ENCODE data around the gene CACNB4. TPM values are rescaled to one million over a fixed set of nuclear protein-coding genes. Genes with fewer than 3 reads are reported as not detected.

Gene CACNB4
- total RNA-seq, 2 donors from 2014 or later, result 15.4 to 40.6 TPM

- intact Hi-C loops (cut with DNase I), result no loop called here
- H3K27me3 ChIP-seq (replicated peaks; ENCODE audit: insufficient read depth), result no peaks in the 10 kb centered on the region
These were observed 107.8 kb downstream of the CACNB4 start for GRCh38 chr2:151991010-151991409.

GRCh38 chr2:151989378-151989777 is 109.5 kb downstream of the CACNB4 start:
- Histone ChIP-seq H3K36me3 (no peaks in the 10 kb centered on the region), H3K27me3 (replicated peaks; ENCODE audit: insufficient read depth) (no peaks in the 10 kb centered on the region), H3K9me3 (no peaks in the 10 kb centered on the region), H3K4me1 (replicated peaks) (no peaks in the 10 kb centered on the region), H3K4me3 (no peak overlapping the region), H3K27ac (no peak overlapping the region)
- no peak for DNase-seq (ENCODE audit: low spot score)
- TF ChIP-seq CTCF (IDR thresholded peaks at IDR 0.05), result no peak
- no peak for TF ChIP-seq POLR2A (IDR thresholded peaks at IDR 0.05)
- intact Hi-C loops (cut with DNase I), result no loop called here
- 85% methylated on average over 3 of the region's 3 CpGs for WGBS

More at GRCh38 chr2:151991010-151991409, 107.8 kb downstream of the CACNB4 start:
- TF ChIP-seq POLR2A (IDR thresholded peaks at IDR 0.05) (no peak), CTCF (IDR thresholded peaks at IDR 0.05) (no peak), POLR2AphosphoS5 (IDR thresholded peaks at IDR 0.05) (no peak)
- H3K9me3 ChIP-seq, result no peaks in the 10 kb centered on the region
- H3K36me3 ChIP-seq, result no peaks in the 10 kb centered on the region
- H3K4me1 ChIP-seq (replicated peaks), result no peaks in the 10 kb centered on the region
- no peak for DNase-seq (ENCODE audit: low spot score)
- no peak overlapping the region for H3K27ac ChIP-seq
- WGBS, result 91% methylated on average over 1 of the region's 1 CpG
- no peak overlapping the region for H3K4me3 ChIP-seq

GRCh38 chr2:151987484-151987883 is 111.4 kb downstream of the CACNB4 start:
- DNase-seq (ENCODE audit: low spot score), result no peak
- H3K4me1 ChIP-seq (replicated peaks), result no peaks in the 10 kb centered on the region
- no peaks in the 10 kb centered on the region for H3K9me3 ChIP-seq
- 98% methylated on average over 5 of the region's 5 CpGs for WGBS
- intact Hi-C loops (cut with DNase I), result no loop called here
- H3K36me3 ChIP-seq, result no peaks in the 10 kb centered on the region
- TF ChIP-seq CTCF (IDR thresholded peaks at IDR 0.05) (no peak), POLR2AphosphoS5 (IDR thresholded peaks at IDR 0.05) (no peak), POLR2A (IDR thresholded peaks at IDR 0.05) (no peak)
- H3K27ac ChIP-seq, result no peak overlapping the region
- no peaks in the 10 kb centered on the region for H3K27me3 ChIP-seq (replicated peaks; ENCODE audit: insufficient read depth)
- H3K4me3 ChIP-seq, result no peak overlapping the region

GRCh38 chr2:151984424-151985083 is 114.3 kb downstream of the CACNB4 start:
- Histone ChIP-seq H3K27me3 (replicated peaks; ENCODE audit: insufficient read depth) (no peaks in the 10 kb centered on the region), H3K27ac (no peak overlapping the region), H3K36me3 (no peaks in the 10 kb centered on the region), H3K4me3 (no peak overlapping the region), H3K9me3 (no peaks in the 10 kb centered on the region), H3K4me1 (replicated peaks) (no peaks in the 10 kb centered on the region)
- DNase-seq (ENCODE audit: low spot score), result no peak
- 81% methylated on average over 2 of the region's 2 CpGs for WGBS
- intact Hi-C loops (cut with DNase I), result no loop called here
- no peak for TF ChIP-seq POLR2A (IDR thresholded peaks at IDR 0.05)
- no peak for TF ChIP-seq CTCF (IDR thresholded peaks at IDR 0.05)
- no peak for TF ChIP-seq POLR2AphosphoS5 (IDR thresholded peaks at IDR 0.05)

- Histone ChIP-seq H3K4me1 (replicated peaks) (no peaks in the 10 kb centered on the region), H3K4me3 (no peak overlapping the region), H3K36me3 (no peaks in the 10 kb centered on the region), H3K27ac (no peak overlapping the region), H3K9me3 (no peaks in the 10 kb centered on the region), H3K27me3 (replicated peaks; ENCODE audit: insufficient read depth) (no peaks in the 10 kb centered on the region)
- WGBS, result 49% methylated on average over 2 of the region's 2 CpGs
- DNase-seq (ENCODE audit: low spot score), result no peak
- intact Hi-C loops (cut with DNase I), result no loop called here
- no peak for TF ChIP-seq CTCF (IDR thresholded peaks at IDR 0.05)
- no peak for TF ChIP-seq POLR2A (IDR thresholded peaks at IDR 0.05)
- no peak for TF ChIP-seq POLR2AphosphoS5 (IDR thresholded peaks at IDR 0.05)
These were observed 115.6 kb downstream of the CACNB4 start for GRCh38 chr2:151983221-151983620.

Data from prostate gland (tissue), 2 donors.